Cardiac muscle cell (in vitro differentiated cells and primary cell): ENCODE data around the gene LANCL3. TPM values are rescaled to one million over a fixed set of nuclear protein-coding genes. Genes with fewer than 3 reads are reported as not detected.

Source experiments
- DNase-seq, 2 donors: peaks; one replicate each; pipeline versions ENCODE4 v3.0.0 to v3.0.0-alpha.2; 2010 to 2017; ENCODE audit warnings: low read depth in 1 of 2, low spot score in 1 of 2
- H3K27ac ChIP-seq: fragments of 200-600 bp; sonication (generic); 2 replicates; pipeline ENCODE4 v1.5.1; 2016
- H3K27me3 ChIP-seq: fragments of 200-600 bp; sonication (generic); 2 replicates; pipeline ENCODE4 v1.6.0; 2016; ENCODE audit warnings: control low read depth
- H3K36me3 ChIP-seq: fragments of 200-600 bp; sonication (generic); 2 replicates; pipeline ENCODE4 v1.5.1; 2016; ENCODE audit warnings: control low read depth
- H3K4me1 ChIP-seq: fragments of 200-600 bp; sonication (generic); 2 replicates; pipeline ENCODE4 v1.8.1; 2017; ENCODE audit warnings: low read depth, mild to moderate bottlenecking, mixed run types
- H3K4me3 ChIP-seq: fragments of 200-600 bp; sonication (generic); 2 replicates; pipeline ENCODE4 v1.5.1; 2016; ENCODE audit warnings: mild to moderate bottlenecking
- H3K9me3 ChIP-seq: fragments of 200-600 bp; sonication (generic); 2 replicates; pipeline ENCODE4 v1.5.1; 2017; ENCODE audit warnings: low read depth, mild to moderate bottlenecking, control low read depth
- polyA plus RNA-seq: library from polyadenylated mRNA; unstranded; fragments of >200 nt; fragmentation: Nextera tagmentation; extraction: Ambion mirVana; gene quantifications from 2 replicates; pipeline ENCODE4 v1.2.1, GENCODE V29; 2016
- total RNA-seq: library from RNA; depleted of rRNA; stranded (reverse); fragments of >200 nt; gene quantifications from 2 replicates; pipeline ENCODE4 v1.2.3, GENCODE V29; 2016
- TF ChIP-seq, protein P1 (sequence below): IDR thresholded peaks from 2 replicates; pipeline ENCODE4 v1.5.1; 2012; ENCODE audit warnings: low read depth, mild to moderate bottlenecking, low read length

LANCL3 gene
- total and polyA plus RNA-seq, 2 experiments from 2014 or later = 0.33 TPM; not detected in 1

DNA sequence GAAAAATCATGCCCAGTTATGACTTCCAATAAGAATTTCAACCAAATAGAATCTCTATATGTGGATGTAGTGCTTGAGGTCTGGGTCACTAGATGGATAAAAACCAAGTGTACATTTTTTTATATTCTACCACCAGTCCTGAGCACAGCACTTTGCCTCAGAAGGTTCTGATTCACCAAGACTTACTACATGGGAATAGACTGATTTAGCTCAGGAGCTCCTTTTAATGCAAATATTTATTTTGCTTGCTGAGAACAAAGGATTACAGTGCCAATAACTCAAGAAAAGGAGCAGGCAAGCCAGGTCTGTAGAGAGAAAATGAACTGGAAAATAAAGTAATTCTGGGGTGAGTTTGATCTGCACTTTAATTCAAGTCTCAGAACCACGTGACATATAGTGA, 107.8 kb downstream of the LANCL3 start:
- TF ChIP-seq, protein P1, sequence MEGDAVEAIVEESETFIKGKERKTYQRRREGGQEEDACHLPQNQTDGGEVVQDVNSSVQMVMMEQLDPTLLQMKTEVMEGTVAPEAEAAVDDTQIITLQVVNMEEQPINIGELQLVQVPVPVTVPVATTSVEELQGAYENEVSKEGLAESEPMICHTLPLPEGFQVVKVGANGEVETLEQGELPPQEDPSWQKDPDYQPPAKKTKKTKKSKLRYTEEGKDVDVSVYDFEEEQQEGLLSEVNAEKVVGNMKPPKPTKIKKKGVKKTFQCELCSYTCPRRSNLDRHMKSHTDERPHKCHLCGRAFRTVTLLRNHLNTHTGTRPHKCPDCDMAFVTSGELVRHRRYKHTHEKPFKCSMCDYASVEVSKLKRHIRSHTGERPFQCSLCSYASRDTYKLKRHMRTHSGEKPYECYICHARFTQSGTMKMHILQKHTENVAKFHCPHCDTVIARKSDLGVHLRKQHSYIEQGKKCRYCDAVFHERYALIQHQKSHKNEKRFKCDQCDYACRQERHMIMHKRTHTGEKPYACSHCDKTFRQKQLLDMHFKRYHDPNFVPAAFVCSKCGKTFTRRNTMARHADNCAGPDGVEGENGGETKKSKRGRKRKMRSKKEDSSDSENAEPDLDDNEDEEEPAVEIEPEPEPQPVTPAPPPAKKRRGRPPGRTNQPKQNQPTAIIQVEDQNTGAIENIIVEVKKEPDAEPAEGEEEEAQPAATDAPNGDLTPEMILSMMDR = no peak
- no peaks in the 10 kb centered on the region for H3K27me3 ChIP-seq
- H3K27ac ChIP-seq = no peak overlapping the region
- no peaks in the 10 kb centered on the region for H3K9me3 ChIP-seq
- no peak for DNase-seq
- no peaks in the 10 kb centered on the region for H3K36me3 ChIP-seq
- peaks cover 32% of the 10 kb centered on the region for H3K4me1 ChIP-seq
- no peak overlapping the region for H3K4me3 ChIP-seq

DNA sequence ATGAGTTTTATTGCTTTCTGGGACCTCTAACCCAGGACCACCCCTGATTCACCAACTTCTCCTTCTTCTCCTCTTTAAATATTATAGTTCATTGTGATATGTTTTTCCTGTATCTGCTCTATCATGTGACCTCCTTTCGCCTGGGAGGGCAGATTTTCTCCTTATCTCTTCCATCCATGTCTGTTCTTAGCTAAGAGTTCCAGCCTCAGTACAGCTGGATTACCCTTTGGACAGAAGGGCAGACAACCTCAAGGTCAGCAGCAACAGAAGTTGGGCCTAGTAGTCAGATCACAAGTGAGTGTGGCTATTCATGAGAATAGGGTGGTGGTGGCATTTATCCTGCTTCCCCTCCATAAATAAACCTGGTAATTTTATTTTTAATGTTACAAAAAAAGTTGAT, 108.4 kb downstream of the LANCL3 start:
- no peak for DNase-seq
- Histone ChIP-seq H3K4me1 (peaks cover 36% of the 10 kb centered on the region), H3K36me3 (no peaks in the 10 kb centered on the region), H3K27ac (no peak overlapping the region), H3K9me3 (no peaks in the 10 kb centered on the region), H3K4me3 (no peak overlapping the region), H3K27me3 (no peaks in the 10 kb centered on the region)
- TF ChIP-seq, protein P1 = no peak

DNA sequence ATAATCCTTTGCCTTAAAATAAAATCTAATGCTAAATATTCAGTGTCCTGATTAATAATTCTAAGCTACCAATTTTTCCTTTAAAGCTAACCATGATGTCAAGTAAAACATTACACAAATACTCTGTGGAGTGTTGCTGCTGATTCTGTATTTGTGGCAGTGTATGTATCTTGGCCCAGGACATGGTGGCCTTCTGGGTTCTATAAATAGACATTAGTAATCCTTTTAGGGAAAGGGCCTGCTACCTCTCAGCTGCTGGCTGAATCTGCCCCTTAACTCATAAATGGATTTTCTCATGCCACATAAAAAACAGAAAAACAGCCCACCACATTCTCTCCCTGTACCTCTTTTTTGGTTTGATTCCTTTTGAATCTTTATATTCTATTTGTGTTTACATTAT, 113.0 kb downstream of the LANCL3 start:
- peak in 1 of 2 donors; percentile 59 for DNase-seq
- no peaks in the 10 kb centered on the region for H3K36me3 ChIP-seq
- no peaks in the 10 kb centered on the region for H3K9me3 ChIP-seq
- peaks cover 25% of the 10 kb centered on the region for H3K4me1 ChIP-seq
- TF ChIP-seq, protein P1 = no peak
- peak overlapping the region; percentile 77 for H3K27ac ChIP-seq
- no peaks in the 10 kb centered on the region for H3K27me3 ChIP-seq
- H3K4me3 ChIP-seq = no peak overlapping the region

DNA sequence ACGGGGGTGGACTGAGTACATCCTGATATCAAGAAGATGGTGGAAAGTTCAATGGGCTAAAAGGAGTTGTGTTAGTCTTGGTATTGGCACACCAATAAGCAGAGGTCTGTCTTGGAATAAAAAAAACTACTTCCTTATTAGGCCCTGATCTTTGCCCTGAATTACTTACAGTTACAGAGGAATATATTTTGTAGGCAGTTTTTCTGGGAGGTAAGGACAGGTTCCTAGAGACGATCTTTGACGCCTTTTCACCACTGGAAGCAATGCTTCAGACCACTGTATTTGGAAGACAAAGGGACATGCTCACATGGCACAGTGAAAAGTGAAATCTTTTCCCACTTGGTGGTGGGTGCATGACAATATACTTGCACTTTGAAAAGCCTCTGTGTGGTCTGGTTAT, 113.5 kb downstream of the LANCL3 start:
- TF ChIP-seq, protein P1 = no peak
- H3K9me3 ChIP-seq = no peaks in the 10 kb centered on the region
- no peak for DNase-seq
- no peak overlapping the region for H3K4me3 ChIP-seq
- H3K27me3 ChIP-seq = no peaks in the 10 kb centered on the region
- H3K27ac ChIP-seq = peak overlapping the region; percentile 77
- peaks cover 20% of the 10 kb centered on the region for H3K4me1 ChIP-seq
- H3K36me3 ChIP-seq = no peaks in the 10 kb centered on the region

DNA sequence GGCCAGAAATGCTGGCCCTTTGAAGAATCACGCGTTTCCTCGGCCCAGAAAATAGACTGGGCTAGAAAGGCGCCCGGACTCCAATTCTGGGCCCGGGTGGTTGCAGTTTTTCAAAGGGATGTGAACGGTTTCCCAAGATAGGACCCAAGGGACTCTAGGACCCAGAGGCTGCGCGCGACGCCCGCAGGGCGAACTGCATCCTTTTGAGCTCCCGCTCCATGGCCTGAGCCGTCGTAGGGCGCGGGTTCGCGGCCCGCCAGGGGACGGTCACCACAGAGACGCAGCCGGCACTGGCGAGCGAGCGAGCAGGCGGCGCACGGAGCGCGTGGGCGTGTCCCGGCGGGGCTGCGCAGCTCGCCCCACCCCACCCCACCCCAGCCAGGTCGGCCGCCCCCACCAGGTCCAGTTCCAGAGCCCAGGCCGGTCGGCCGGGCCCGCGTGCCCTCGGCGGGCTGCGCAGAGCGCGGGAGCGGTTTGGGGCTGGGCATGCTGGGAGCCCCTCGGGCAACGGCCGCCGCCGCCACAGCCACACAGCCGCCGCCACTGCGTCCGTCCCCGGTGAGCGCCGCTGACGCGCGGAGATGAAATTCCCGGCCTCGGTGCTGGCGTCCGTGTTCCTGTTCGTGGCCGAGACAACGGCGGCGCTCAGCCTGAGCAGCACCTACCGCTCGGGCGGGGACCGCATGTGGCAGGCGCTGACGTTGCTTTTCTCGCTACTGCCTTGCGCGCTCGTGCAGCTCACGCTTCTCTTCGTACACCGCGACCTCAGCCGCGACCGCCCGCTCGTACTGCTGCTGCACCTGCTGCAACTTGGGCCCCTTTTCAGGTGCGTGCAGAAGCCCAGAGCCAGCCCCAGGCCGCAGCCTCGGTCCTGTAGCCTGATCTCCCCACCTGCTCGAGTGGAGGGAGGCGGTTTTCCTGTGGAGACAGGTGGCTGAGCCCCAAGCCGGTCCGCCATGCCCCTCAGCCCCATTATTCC, 114.2 kb downstream of the LANCL3 start, which contains the start of gene XK:
TSS of gene XK (plus strand) at position 411 of the 979 bp plus-strand sequence. CDS start at position 582, 171 bp downstream.
- Histone ChIP-seq H3K27ac (peak within 1 kb of the TSS; percentile 77), H3K27me3 (no peaks in the 10 kb centered on the region), H3K9me3 (no peaks in the 10 kb centered on the region), H3K4me1 (peaks cover 17% of the 10 kb centered on the region), H3K36me3 (no peaks in the 10 kb centered on the region), H3K4me3 (peak within 1 kb of the TSS; percentile 33)
- TF ChIP-seq, protein P1 = no peak
- peak; percentile 25 to 67 for DNase-seq
